ENCODE measurements around the gene TRIM44. TPM values are rescaled to one million over a fixed set of nuclear protein-coding genes. Genes with fewer than 3 reads are reported as not detected.
"Not testable (repeated sequence)": the region's sequence is repeated elsewhere in the genome, so short reads cannot be mapped to it uniquely, and the experiment has no call there.

The TRIM44 gene
- total RNA-seq, 1 donor from 2014 or later = 53.3 TPM

DNA sequence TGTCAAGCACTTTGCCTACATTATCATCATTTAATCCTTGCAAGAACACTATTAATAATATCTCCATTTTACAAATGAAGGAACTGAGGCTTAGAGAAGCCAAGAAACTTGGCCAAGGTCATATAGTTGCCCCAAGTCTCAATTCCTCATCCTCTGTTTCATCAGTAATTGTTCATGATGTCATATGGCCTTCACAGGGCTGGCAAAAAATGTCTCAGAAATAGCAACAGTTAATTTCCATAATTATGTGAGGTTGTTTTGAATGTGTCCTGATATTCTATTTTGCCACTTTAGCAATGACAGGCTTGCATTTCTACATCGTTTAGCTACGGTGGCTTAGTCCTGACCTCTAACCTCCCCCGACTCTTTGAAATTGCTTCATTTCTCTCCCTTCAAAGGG lies 20.6 kb upstream of the TRIM44 start:
- H3K4me3 Mint-ChIP-seq (ENCODE audit: unreplicated experiment) = no peak overlapping the region
- no peaks in the 10 kb centered on the region for H3K4me1 Mint-ChIP-seq (ENCODE audit: low read depth, unreplicated experiment)
- H3K9me3 Mint-ChIP-seq (ENCODE audit: unreplicated experiment) = no peaks in the 10 kb centered on the region
- TF ChIP-seq, protein P1, sequence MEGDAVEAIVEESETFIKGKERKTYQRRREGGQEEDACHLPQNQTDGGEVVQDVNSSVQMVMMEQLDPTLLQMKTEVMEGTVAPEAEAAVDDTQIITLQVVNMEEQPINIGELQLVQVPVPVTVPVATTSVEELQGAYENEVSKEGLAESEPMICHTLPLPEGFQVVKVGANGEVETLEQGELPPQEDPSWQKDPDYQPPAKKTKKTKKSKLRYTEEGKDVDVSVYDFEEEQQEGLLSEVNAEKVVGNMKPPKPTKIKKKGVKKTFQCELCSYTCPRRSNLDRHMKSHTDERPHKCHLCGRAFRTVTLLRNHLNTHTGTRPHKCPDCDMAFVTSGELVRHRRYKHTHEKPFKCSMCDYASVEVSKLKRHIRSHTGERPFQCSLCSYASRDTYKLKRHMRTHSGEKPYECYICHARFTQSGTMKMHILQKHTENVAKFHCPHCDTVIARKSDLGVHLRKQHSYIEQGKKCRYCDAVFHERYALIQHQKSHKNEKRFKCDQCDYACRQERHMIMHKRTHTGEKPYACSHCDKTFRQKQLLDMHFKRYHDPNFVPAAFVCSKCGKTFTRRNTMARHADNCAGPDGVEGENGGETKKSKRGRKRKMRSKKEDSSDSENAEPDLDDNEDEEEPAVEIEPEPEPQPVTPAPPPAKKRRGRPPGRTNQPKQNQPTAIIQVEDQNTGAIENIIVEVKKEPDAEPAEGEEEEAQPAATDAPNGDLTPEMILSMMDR (IDR thresholded peaks at IDR 0.05; ENCODE audit: partially characterized antibody, unreplicated experiment) = no peak
- DNase-seq = no peak
- H3K27ac Mint-ChIP-seq (ENCODE audit: unreplicated experiment) = no peak overlapping the region
- H3K27me3 Mint-ChIP-seq (ENCODE audit: unreplicated experiment) = no peaks in the 10 kb centered on the region
- no peaks in the 10 kb centered on the region for H3K36me3 Mint-ChIP-seq (ENCODE audit: unreplicated experiment)

DNA sequence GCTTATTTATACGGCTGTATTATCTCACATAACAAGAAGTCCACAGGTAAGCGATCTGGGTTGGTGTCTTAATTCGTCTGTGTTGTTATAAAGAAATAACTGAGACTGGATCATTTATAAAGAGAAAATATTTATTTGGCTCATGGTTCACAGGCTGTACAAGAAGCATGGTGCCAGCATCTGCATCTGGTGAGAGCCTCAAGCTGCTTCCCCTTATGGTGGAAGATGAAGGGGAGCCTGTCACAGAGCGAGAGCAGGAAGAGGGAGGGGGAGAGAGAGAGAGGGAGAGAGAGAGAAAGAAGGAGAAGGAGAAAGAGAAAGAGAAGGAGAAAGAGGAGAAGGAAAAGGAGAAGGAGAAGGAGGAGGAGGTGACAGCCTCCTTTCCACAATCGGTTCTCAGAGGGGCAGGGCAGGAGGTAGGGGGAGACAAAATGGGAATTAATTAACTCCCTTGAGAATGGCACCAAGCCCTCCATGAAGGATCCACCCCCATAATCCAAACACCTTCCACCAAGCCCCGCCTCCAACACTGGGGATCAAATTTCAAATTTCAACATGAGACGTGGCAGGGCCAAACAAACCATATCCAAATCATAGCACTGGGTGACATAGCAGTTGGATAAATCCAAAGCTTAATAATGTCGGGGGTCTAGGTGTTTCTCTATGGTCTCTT lies 15.0 kb upstream of the TRIM44 start:
- Mint-ChIP-seq H3K9me3 (ENCODE audit: unreplicated experiment) (no peaks in the 10 kb centered on the region), H3K4me1 (ENCODE audit: low read depth, unreplicated experiment) (peaks cover 2% of the 10 kb centered on the region), H3K27ac (ENCODE audit: unreplicated experiment) (no peak overlapping the region), H3K27me3 (ENCODE audit: unreplicated experiment) (peaks cover 4% of the 10 kb centered on the region), H3K36me3 (ENCODE audit: unreplicated experiment) (no peaks in the 10 kb centered on the region), H3K4me3 (ENCODE audit: unreplicated experiment) (no peak overlapping the region)
- TF ChIP-seq, protein P1 (IDR thresholded peaks at IDR 0.05; ENCODE audit: partially characterized antibody, unreplicated experiment) = no peak
- DNase-seq = no peak

DNA sequence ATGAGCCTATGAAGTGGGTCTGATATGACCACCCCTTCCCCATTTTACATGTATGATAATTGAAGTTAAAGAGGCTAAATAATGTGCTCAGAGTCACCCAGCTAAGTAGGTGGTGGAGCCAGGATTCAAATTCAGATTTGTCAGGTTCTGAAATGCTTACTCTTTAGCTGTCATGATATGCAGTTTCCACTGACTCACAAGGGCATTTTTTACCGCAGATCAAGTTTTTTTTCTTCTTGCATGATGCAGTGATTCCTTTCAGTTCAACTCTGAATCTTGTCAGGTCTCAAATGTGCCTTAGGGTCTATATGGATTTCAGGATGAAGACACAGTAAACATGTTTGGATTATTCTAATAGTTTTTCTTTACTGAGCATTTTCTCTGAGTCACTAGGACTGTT lies 12.6 kb upstream of the TRIM44 start:
- TF ChIP-seq, protein P1 (IDR thresholded peaks at IDR 0.05; ENCODE audit: partially characterized antibody, unreplicated experiment) = no peak
- no peak overlapping the region for H3K4me3 Mint-ChIP-seq (ENCODE audit: unreplicated experiment)
- H3K27me3 Mint-ChIP-seq (ENCODE audit: unreplicated experiment) = peaks cover 4% of the 10 kb centered on the region
- no peaks in the 10 kb centered on the region for H3K36me3 Mint-ChIP-seq (ENCODE audit: unreplicated experiment)
- DNase-seq = no peak
- no peak overlapping the region for H3K27ac Mint-ChIP-seq (ENCODE audit: unreplicated experiment)
- peaks cover 2% of the 10 kb centered on the region for H3K4me1 Mint-ChIP-seq (ENCODE audit: low read depth, unreplicated experiment)
- no peaks in the 10 kb centered on the region for H3K9me3 Mint-ChIP-seq (ENCODE audit: unreplicated experiment)

- Mint-ChIP-seq H3K36me3 (ENCODE audit: unreplicated experiment) (no peaks in the 10 kb centered on the region), H3K27me3 (ENCODE audit: unreplicated experiment) (peaks cover 4% of the 10 kb centered on the region), H3K27ac (ENCODE audit: unreplicated experiment) (no peak overlapping the region), H3K4me1 (ENCODE audit: low read depth, unreplicated experiment) (peaks cover 2% of the 10 kb centered on the region), H3K4me3 (ENCODE audit: unreplicated experiment) (no peak overlapping the region), H3K9me3 (ENCODE audit: unreplicated experiment) (no peaks in the 10 kb centered on the region)
- TF ChIP-seq, protein P1 (IDR thresholded peaks at IDR 0.05; ENCODE audit: partially characterized antibody, unreplicated experiment) = no peak
- DNase-seq = no peak
These were observed 12.1 kb upstream of the TRIM44 start for GRCh38 chr11:35650467-35650866.

DNA sequence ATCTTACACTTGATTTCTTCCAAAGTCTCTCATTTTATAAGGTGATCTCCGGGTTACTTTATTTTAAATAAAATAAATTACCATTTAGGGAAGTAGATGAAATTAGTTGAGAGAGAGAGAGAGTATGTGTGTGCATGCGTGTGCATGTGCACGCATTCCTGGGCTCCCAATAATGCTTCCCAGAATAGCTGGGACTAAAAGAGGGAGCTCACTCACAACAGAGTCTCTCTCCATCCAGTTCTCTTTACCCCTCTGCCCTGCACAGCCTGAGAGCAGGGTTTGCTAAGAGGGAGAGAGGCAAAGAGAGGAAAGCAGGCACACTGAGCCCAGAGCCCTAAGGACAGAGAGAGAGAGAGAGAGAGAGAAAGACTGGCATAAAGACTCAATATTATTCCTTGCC lies 11.3 kb upstream of the TRIM44 start:
- TF ChIP-seq, protein P1 (IDR thresholded peaks at IDR 0.05; ENCODE audit: partially characterized antibody, unreplicated experiment) = no peak
- no peak overlapping the region for H3K27ac Mint-ChIP-seq (ENCODE audit: unreplicated experiment)
- H3K4me3 Mint-ChIP-seq (ENCODE audit: unreplicated experiment) = no peak overlapping the region
- peaks cover 2% of the 10 kb centered on the region for H3K4me1 Mint-ChIP-seq (ENCODE audit: low read depth, unreplicated experiment)
- no peaks in the 10 kb centered on the region for H3K9me3 Mint-ChIP-seq (ENCODE audit: unreplicated experiment)
- peaks cover 4% of the 10 kb centered on the region for H3K27me3 Mint-ChIP-seq (ENCODE audit: unreplicated experiment)
- no peak for DNase-seq
- no peaks in the 10 kb centered on the region for H3K36me3 Mint-ChIP-seq (ENCODE audit: unreplicated experiment)

DNA sequence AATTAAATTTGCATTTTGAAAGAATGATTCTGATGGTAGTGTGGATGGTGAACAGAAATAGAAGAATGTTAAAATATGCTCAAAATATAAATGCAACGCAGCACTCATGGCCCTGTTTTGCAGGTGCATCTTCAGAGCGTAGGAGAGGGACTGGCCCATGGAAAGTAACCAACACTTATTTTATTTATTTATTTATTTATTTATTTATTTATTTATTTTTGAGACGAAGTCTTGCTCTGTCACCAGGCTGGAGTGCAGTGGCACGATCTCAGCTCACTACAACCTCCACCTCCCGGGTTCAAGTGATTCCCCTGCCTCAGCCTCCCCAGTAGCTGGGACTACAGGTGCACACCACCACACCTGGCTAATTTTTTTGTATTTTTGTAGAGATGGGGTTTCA lies 9.8 kb upstream of the TRIM44 start:
- not testable (repeated sequence) for H3K27me3 Mint-ChIP-seq (ENCODE audit: unreplicated experiment); H3K4me3 Mint-ChIP-seq (ENCODE audit: unreplicated experiment); H3K27ac Mint-ChIP-seq (ENCODE audit: unreplicated experiment); DNase-seq; H3K4me1 Mint-ChIP-seq (ENCODE audit: low read depth, unreplicated experiment); H3K9me3 Mint-ChIP-seq (ENCODE audit: unreplicated experiment); H3K36me3 Mint-ChIP-seq (ENCODE audit: unreplicated experiment)

Measured in glutamatergic neuron (in vitro differentiated cells).